Epithelial cell of proximal tubule (primary cell): ENCODE measurements around the gene ZFC3H1. TPM values are rescaled to one million over a fixed set of nuclear protein-coding genes. Genes with fewer than 3 reads are reported as not detected.

ENCODE experiments used
- DNase-seq: peaks from one replicate; pipeline ENCODE4 v3.0.0-alpha.2; 2011; ENCODE audit warnings: low read depth
- H3K4me3 ChIP-seq: 2 replicates; pipeline ENCODE4 v1.5.1; 2011; ENCODE audit warnings: low read depth, mild to moderate bottlenecking, low read length
- CTCF ChIP-seq: conservative IDR thresholded peaks from 2 replicates; pipeline ENCODE4 v1.5.1; 2012; ENCODE audit warnings: low read depth, mild to moderate bottlenecking, low read length
- total RNA-seq: library from RNA; depleted of rRNA; stranded (reverse); fragments of >200 nt; gene quantifications from 2 replicates; pipeline ENCODE4 v1.2.3, GENCODE V29; 2015

The ZFC3H1 gene
- total RNA-seq, 1 donor from 2014 or later, result 42.0 TPM

GRCh38 chr12:71621938-71622337, 41.7 kb downstream of the ZFC3H1 start:
- no peak overlapping the region for H3K4me3 ChIP-seq
- no peak for DNase-seq
- no peak for TF ChIP-seq CTCF

GRCh38 chr12:71610031-71610795, 53.4 kb downstream of the ZFC3H1 start:
- H3K4me3 ChIP-seq, result no peak overlapping the region
- TF ChIP-seq CTCF, result no peak
- DNase-seq, result no peak

- no peak for TF ChIP-seq CTCF
- no peak overlapping the region for H3K4me3 ChIP-seq
- no peak for DNase-seq
Observed at GRCh38 chr12:71607494-71608330, 55.9 kb downstream of the ZFC3H1 start.

- no peak for TF ChIP-seq CTCF
- H3K4me3 ChIP-seq, result no peak overlapping the region
- DNase-seq, result no peak
Observed at GRCh38 chr12:71605039-71605438, 58.6 kb downstream of the ZFC3H1 start.

GRCh38 chr12:71602761-71603577, 60.7 kb downstream of the ZFC3H1 start:
- no peak for TF ChIP-seq CTCF
- no peak for DNase-seq

GRCh38 chr12:71601546-71601945, 62.1 kb downstream of the ZFC3H1 start:
- DNase-seq, result no peak
- no peak for TF ChIP-seq CTCF
- H3K4me3 ChIP-seq, result no peak overlapping the region

More at GRCh38 chr12:71602761-71603577, 60.7 kb downstream of the ZFC3H1 start:
- H3K4me3 ChIP-seq, result no peak overlapping the region
